GM23338 (cell line): Measurements from ENCODE around the gene NPY2R. TPM values are rescaled to one million over a fixed set of nuclear protein-coding genes. Genes with fewer than 3 reads are reported as not detected.

Source experiments
- ATAC-seq: fragments of 200-7000 bp; cut with Tn5 transposase; 3 replicates; pipeline ENCODE4 v1.9.1; 2020
- DNase-seq: peaks from one replicate; pipeline ENCODE4 v3.0.0-alpha.2; 2015; ENCODE audit warnings: low spot score
- H2AFZ ChIP-seq: fragments of 200-600 bp; sonication (generic); 2 replicates; pipeline ENCODE4 v1.8.0; 2016; ENCODE audit warnings: antibody characterized with exemption, mild to moderate bottlenecking, moderate library complexity
- H3F3A ChIP-seq: fragments of 200-600 bp; sonication (generic); replicated peaks from 2 replicates; pipeline ENCODE4 v1.8.0; 2017; ENCODE audit warnings: antibody characterized with exemption, mixed run types, low read depth
- H3K27ac ChIP-seq: fragments of 200-600 bp; sonication (generic); 2 replicates; pipeline ENCODE4 v1.6.1; 2016; ENCODE audit warnings: low read depth
- H3K27me3 ChIP-seq: fragments of 200-600 bp; sonication (generic); 2 replicates; pipeline ENCODE4 v1.8.0; 2016; ENCODE audit warnings: mild to moderate bottlenecking, mixed run types, moderate library complexity; ENCODE audit not compliant: insufficient read depth
- H3K36me3 ChIP-seq: fragments of 200-600 bp; sonication (generic); 2 replicates; pipeline ENCODE4 v1.8.0; 2016; ENCODE audit warnings: mild to moderate bottlenecking; ENCODE audit not compliant: insufficient read depth
- H3K4me1 ChIP-seq: fragments of 200-600 bp; sonication (generic); 2 replicates; pipeline ENCODE4 v1.8.0; 2016; ENCODE audit warnings: mild to moderate bottlenecking, moderate library complexity; ENCODE audit not compliant: insufficient read depth
- H3K4me2 ChIP-seq: fragments of 200-600 bp; sonication (generic); 2 replicates; pipeline ENCODE4 v1.7.1; 2017; ENCODE audit warnings: mixed run types
- H3K4me3 ChIP-seq: fragments of 200-600 bp; sonication (generic); 2 replicates; pipeline ENCODE4 v1.6.1; 2016; ENCODE audit warnings: mixed run types
- H3K79me2 ChIP-seq: fragments of 200-600 bp; sonication (generic); replicated peaks from 2 replicates; pipeline ENCODE4 v1.8.0; 2017; ENCODE audit warnings: mild to moderate bottlenecking; ENCODE audit not compliant: insufficient read depth
- H3K9me2 ChIP-seq: fragments of 200-600 bp; sonication (generic); 2 replicates; pipeline ENCODE4 v1.8.0; 2017; ENCODE audit not compliant: insufficient read depth
- H4K20me1 ChIP-seq: fragments of 200-600 bp; sonication (generic); replicated peaks from 2 replicates; pipeline ENCODE4 v1.8.0; 2017; ENCODE audit warnings: mild to moderate bottlenecking; ENCODE audit not compliant: insufficient read depth
- H3K27ac Mint-ChIP-seq: 2 replicates; pipeline ENCODE4 v1.8.0; 2020; ENCODE audit warnings: inconsistent platforms, mild to moderate bottlenecking, moderate library complexity, mixed read lengths
- H3K27me3 Mint-ChIP-seq: 3 replicates; pipeline ENCODE4 v1.8.0; 2022; ENCODE audit warnings: low read depth, mild to moderate bottlenecking, moderate library complexity, mixed read lengths, inconsistent platforms; ENCODE audit not compliant: insufficient read depth, poor library complexity
- H3K36me3 Mint-ChIP-seq: 3 replicates; pipeline ENCODE4 v1.8.0; 2021; ENCODE audit warnings: low read depth, mild to moderate bottlenecking, inconsistent platforms, moderate library complexity, mixed read lengths
- H3K4me1 Mint-ChIP-seq: 3 replicates; pipeline ENCODE4 v1.8.0; 2020; ENCODE audit warnings: mild to moderate bottlenecking, inconsistent platforms, mixed read lengths
- H3K4me3 Mint-ChIP-seq: 3 replicates; pipeline ENCODE4 v1.8.0; 2021; ENCODE audit warnings: moderate library complexity, mild to moderate bottlenecking, inconsistent platforms, mixed read lengths
- H3K9me3 Mint-ChIP-seq: 3 replicates; pipeline ENCODE4 v1.8.0; 2020; ENCODE audit warnings: moderate library complexity, mild to moderate bottlenecking, inconsistent platforms, mixed read lengths
- CTCF ChIP-seq, 2 experiments: fragments of 200-600 bp in 1 of 2; sonication (generic) in 1 of 2; conservative IDR thresholded peaks; 2 replicates each; pipeline versions ENCODE4 v1.5.1 to v1.6.1; 2016 to 2017; ENCODE audit warnings: antibody characterized with exemption in 2 of 2, low read depth in 2 of 2, mild to moderate bottlenecking in 2 of 2, moderate library complexity in 1 of 2
- NANOG ChIP-seq: IDR thresholded peaks from 2 replicates; pipeline ENCODE4 v1.6.1; 2016; ENCODE audit warnings: antibody characterized with exemption, borderline replicate concordance
- POLR2AphosphoS5 ChIP-seq: IDR thresholded peaks from 2 replicates; pipeline ENCODE4 v1.6.1; 2016; ENCODE audit warnings: antibody characterized with exemption, low read depth
- REST ChIP-seq: IDR thresholded peaks from one replicate; pipeline ENCODE4 v1.6.1; 2018; ENCODE audit warnings: antibody characterized with exemption; ENCODE audit not compliant: unreplicated experiment
- ZNF114 ChIP-seq: fragments of 250-450 bp; sonication (Bioruptor Pico); IDR thresholded peaks from 2 replicates; pipeline ENCODE4 v1.5.0; 2020; ENCODE audit warnings: mild to moderate bottlenecking, moderate library complexity
- ZNF331 ChIP-seq: fragments of 250-450 bp; sonication (Bioruptor Pico); IDR thresholded peaks from 2 replicates; pipeline ENCODE4 v1.5.0; 2020; ENCODE audit warnings: low read depth, mild to moderate bottlenecking, moderate library complexity
- polyA plus RNA-seq: library from polyadenylated mRNA; unstranded; fragments of >200 nt; fragmentation: Nextera tagmentation; extraction: Ambion mirVana; gene quantifications from 2 replicates; pipeline ENCODE4 v1.2.1, GENCODE V29; 2016
- total RNA-seq: library from RNA; depleted of rRNA; stranded (reverse); fragments of >200 nt; shearing (Covaris generic); gene quantifications from 2 replicates; pipeline ENCODE4 v1.2.3, GENCODE V29; 2014

NPY2R gene
- total and polyA plus RNA-seq, 2 experiments from 2014 or later = 0.26 to 0.59 TPM

DNA sequence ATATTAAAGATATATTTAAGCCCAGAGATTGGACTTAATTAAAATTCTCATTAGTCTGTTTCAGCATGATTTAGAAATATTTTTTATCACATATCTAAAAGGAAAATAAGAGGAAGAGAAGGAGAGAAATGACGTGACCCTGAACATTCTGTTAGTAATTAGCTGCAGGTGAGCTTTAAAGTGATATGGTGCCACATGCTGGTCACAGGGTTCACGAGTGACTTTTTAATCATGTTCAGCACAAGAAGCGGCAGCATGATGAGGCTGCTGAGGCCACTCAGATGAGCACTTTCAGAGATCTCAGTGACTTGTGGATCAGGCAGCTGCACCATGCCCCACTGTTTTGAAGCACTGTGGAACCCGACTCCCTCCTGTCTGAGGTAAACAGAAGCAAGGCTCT, 37.9 kb upstream of the NPY2R start:
- Histone ChIP-seq H3K27me3 (no peaks in the 10 kb centered on the region), H3K4me2 (no peak overlapping the region), H2AFZ (no peak overlapping the region), H3F3A (no peaks in the 10 kb centered on the region), H3K36me3 (no peaks in the 10 kb centered on the region), H3K27ac (no peak overlapping the region), H3K4me3 (no peak overlapping the region), H4K20me1 (no peaks in the 10 kb centered on the region), H3K79me2 (no peaks in the 10 kb centered on the region), H3K4me1 (no peaks in the 10 kb centered on the region), H3K9me2 (no peaks in the 10 kb centered on the region; the same call in 1 of the 2 replicates)
- H3K4me3 Mint-ChIP-seq = no peak overlapping the region
- no peak for DNase-seq
- H3K27ac Mint-ChIP-seq = no peak overlapping the region; the same call in 1 of the 2 replicates
- no peak for ATAC-seq
- H3K9me3 Mint-ChIP-seq = no peaks in the 10 kb centered on the region
- TF ChIP-seq REST = no peak
- no peak for TF ChIP-seq ZNF114 (CRISPR knock-in tag)
- TF ChIP-seq NANOG = no peak
- peak in 1 of 2 experiments; percentile 40; a peak in 2 of 4 replicates for TF ChIP-seq CTCF (conservative IDR thresholded peaks at IDR 0.05; ENCODE audit: low read depth in 2 of 2)
- H3K36me3 Mint-ChIP-seq = no peaks in the 10 kb centered on the region
- H3K27me3 Mint-ChIP-seq = no peaks in the 10 kb centered on the region
- no peaks in the 10 kb centered on the region for H3K4me1 Mint-ChIP-seq

- Mint-ChIP-seq H3K4me1 (no peaks in the 10 kb centered on the region), H3K27me3 (no peaks in the 10 kb centered on the region), H3K4me3 (no peak overlapping the region), H3K9me3 (no peaks in the 10 kb centered on the region), H3K36me3 (no peaks in the 10 kb centered on the region), H3K27ac (no peak overlapping the region)
- Histone ChIP-seq H3K36me3 (no peaks in the 10 kb centered on the region), H3K27me3 (no peaks in the 10 kb centered on the region), H3K79me2 (no peaks in the 10 kb centered on the region), H3K4me2 (no peak overlapping the region), H4K20me1 (no peaks in the 10 kb centered on the region), H3K4me3 (no peak overlapping the region), H3F3A (no peaks in the 10 kb centered on the region), H3K4me1 (no peaks in the 10 kb centered on the region), H3K9me2 (peaks cover 5% of the 10 kb centered on the region; the same call in 1 of the 2 replicates), H2AFZ (no peak overlapping the region), H3K27ac (no peak overlapping the region)
- DNase-seq = no peak
- ATAC-seq = no peak
- TF ChIP-seq ZNF331 (no peak), POLR2AphosphoS5 (no peak)
These were observed 35.1 kb upstream of the NPY2R start for GRCh38 chr4:155173371-155173770.
